HEK293T (cell line): ENCODE measurements around the gene NRG3.

ENCODE experiments used
- ARNT ChIP-seq: fragments of 450-650 bp; IDR thresholded peaks from 2 replicates; pipeline ENCODE4 v1.6.1; 2017; ENCODE audit warnings: mild to moderate bottlenecking
- ELF4 ChIP-seq: fragments of 450-650 bp; IDR thresholded peaks from 2 replicates; pipeline ENCODE4 v1.6.1; 2017; ENCODE audit warnings: antibody characterized with exemption
- FOXM1 ChIP-seq: fragments of 450-650 bp; IDR thresholded peaks from 2 replicates; pipeline ENCODE4 v1.6.1; 2017; ENCODE audit warnings: mild to moderate bottlenecking, borderline replicate concordance
- LEF1 ChIP-seq: fragments of 450-650 bp; IDR thresholded peaks from 2 replicates; pipeline ENCODE4 v1.6.1; 2017; ENCODE audit warnings: mild to moderate bottlenecking, borderline replicate concordance
- NFRKB ChIP-seq: fragments of 450-650 bp; IDR thresholded peaks from 2 replicates; pipeline ENCODE4 v1.6.1; 2016; ENCODE audit warnings: mild to moderate bottlenecking, moderate library complexity
- SUZ12 ChIP-seq: fragments of 450-650 bp; IDR thresholded peaks from 2 replicates; pipeline ENCODE4 v1.6.1; 2016; ENCODE audit warnings: mild to moderate bottlenecking

GRCh38 chr10:82953909-82954308 lies 1078.9 kb downstream of the NRG3 start:
- TF ChIP-seq ELF4 (no peak), LEF1 (no peak), ARNT (no peak), SUZ12 (no peak), FOXM1 (no peak), NFRKB (no peak)
